Spleen (tissue), 11 donors: ENCODE data around the gene LRMDA. TPM values are rescaled to one million over a fixed set of nuclear protein-coding genes. Genes with fewer than 3 reads are reported as not detected.

Experiments used
- DNase-seq: peaks from one replicate; pipeline ENCODE4 v3.0.0-alpha.2; 2020
- H3K27ac ChIP-seq, 8 donors: fragments of 200-600 bp; sonication (generic) in 7 of 8; 1 replicate in 4 of 8; 2 replicates in 4 of 8; pipeline versions ENCODE4 v1.5.0 to v1.8.0; 2016 to 2021; ENCODE audit warnings: inconsistent platforms in 4 of 8, mild to moderate bottlenecking in 4 of 8, moderate library complexity in 1 of 8
- H3K27me3 ChIP-seq, 7 donors: fragments of 200-600 bp; sonication (generic) in 6 of 7; replicated peaks in 1 of 7; 1 replicate in 4 of 7; 2 replicates in 3 of 7; pipeline versions ENCODE4 v1.5.0 to v1.8.0; 2016 to 2021; ENCODE audit warnings: inconsistent platforms in 3 of 7, mild to moderate bottlenecking in 1 of 7
- H3K36me3 ChIP-seq, 6 donors: fragments of 200-600 bp; sonication (generic) in 5 of 6; 1 replicate in 4 of 6; 2 replicates in 2 of 6; pipeline versions ENCODE4 v1.5.0 to v1.8.0; 2016 to 2021; ENCODE audit warnings: inconsistent platforms in 2 of 6
- H3K4me1 ChIP-seq, 6 donors: fragments of 200-600 bp; sonication (generic) in 5 of 6; 1 replicate in 3 of 6; 2 replicates in 3 of 6; pipeline versions ENCODE4 v1.5.0 to v1.8.0; 2016 to 2021; ENCODE audit warnings: inconsistent platforms in 3 of 6
- H3K4me3 ChIP-seq, 8 donors: fragments of 200-600 bp; sonication (generic) in 7 of 8; 1 replicate in 4 of 8; 2 replicates in 4 of 8; pipeline versions ENCODE4 v1.5.0 to v1.8.0; 2016 to 2021; ENCODE audit warnings: inconsistent platforms in 4 of 8, mild to moderate bottlenecking in 4 of 8, moderate library complexity in 2 of 8
- H3K9me3 ChIP-seq, 8 donors: fragments of 200-600 bp; sonication (generic) in 7 of 8; 1 replicate in 4 of 8; 2 replicates in 4 of 8; pipeline versions ENCODE4 v1.5.0 to v1.8.0; 2016 to 2021; ENCODE audit warnings: inconsistent platforms in 4 of 8
- CTCF ChIP-seq, 11 experiments: fragments of 200-600 bp in 7 of 11; fragments of 450-650 bp in 4 of 11; sonication (generic) in 4 of 11; IDR thresholded peaks in 8 of 11; conservative IDR thresholded peaks in 3 of 11; 1 replicate in 7 of 11; 2 replicates in 4 of 11; pipeline versions ENCODE4 v1.4.0 to v1.8.0; 2016 to 2021; ENCODE audit warnings: antibody characterized with exemption in 11 of 11, inconsistent platforms in 4 of 11, mild to moderate bottlenecking in 1 of 11
- POLR2A ChIP-seq, 3 donors: fragments of 450-650 bp; IDR thresholded peaks; one replicate each; pipeline ENCODE4 v1.5.1; 2017; ENCODE audit warnings: antibody characterized with exemption in 3 of 3, mild to moderate bottlenecking in 1 of 3
- POLR2AphosphoS5 ChIP-seq, 3 donors: sonication (generic); formaldehyde crosslinking; IDR thresholded peaks; one replicate each; pipeline ENCODE4 v1.5.1; 2017; ENCODE audit warnings: antibody characterized with exemption in 3 of 3
- WGBS, 5 donors: extraction: QIAGEN DNeasy Blood & Tissue Kit in 3 of 5; methylation state at CpG; one replicate each; pipeline versions ENCODE4 v1.1.5 to v1.1.7; 2013 to 2018; 5-methylcytosine and 5-hydroxymethylcytosine counted together
- intact Hi-C: fragments of 100-400 bp; cut with DNase I; formaldehyde crosslinking; loops from one replicate; pipeline ENCODE4 v1.15.0; 2023; ENCODE audit warnings: low total_unique reads
- polyA plus RNA-seq, 3 donors: library from polyadenylated mRNA; stranded (reverse); fragments of 200-250 nt; gene quantifications; one replicate each; pipeline ENCODE4 v1.2.1, GENCODE V29; 2013
- total RNA-seq, 7 donors: library from RNA; depleted of rRNA in 3 of 7; stranded (reverse); fragments of >200 nt in 3 of 7; fragmentation: NEBNext Ultra II Directional in 4 of 7; extraction: Animal tissue kit (Norgen Biotek cat#: 25700) in 4 of 7; gene quantifications; one replicate each; pipeline versions ENCODE4 v1.1.0 to v1.2.1, GENCODE V29; 2016 to 2021
- donor health status: healthy with polysubstance abuse.
- donor health status: DM: no; HTN: no; CAD: no; lungs with moderate emphysema.
- donor health status: DM: no; HTN: no; CAD: no.
- donor health status: Bipolar disorder and iron deficiency.
- donor health status: healthy.
- donor health status: DM: no; HTN: no; CAD: no.
- donor health status: DM: yes; HTN: yes; CAD: no.

The LRMDA gene
- total and polyA plus RNA-seq, 10 donors: 7.3 to 46.6 (median 28.2) TPM

GRCh38 chr10:75392271-75392670, 39.2 kb upstream of the LRMDA start:
- H3K27ac ChIP-seq: no peak overlapping the region
- TF ChIP-seq POLR2AphosphoS5 (IDR thresholded peaks at IDR 0.05): no peak
- DNase-seq: no peak
- peaks cover 0 to 60% (median 23%) of the 10 kb centered on the region in 7 donors for H3K27me3 ChIP-seq
- WGBS, 5 donors: 71 to 87% (median 80%) methylated on average over 2 of the region's 2 CpGs
- no peaks in the 10 kb centered on the region for H3K9me3 ChIP-seq
- no peak overlapping the region for H3K4me3 ChIP-seq
- H3K36me3 ChIP-seq: no peaks in the 10 kb centered on the region
- peaks cover 0 to 30% (median 25%) of the 10 kb centered on the region in 6 donors for H3K4me1 ChIP-seq
- intact Hi-C loops: no loop called here

GRCh38 chr10:75392744-75393143, 38.7 kb upstream of the LRMDA start:
- intact Hi-C loops: no loop called here
- Histone ChIP-seq H3K4me3 (no peak overlapping the region), H3K27me3 (peaks cover 0 to 61% (median 25%) of the 10 kb centered on the region in 7 donors), H3K36me3 (no peaks in the 10 kb centered on the region), H3K4me1 (peaks cover 0 to 34% (median 27%) of the 10 kb centered on the region in 6 donors), H3K27ac (no peak overlapping the region), H3K9me3 (no peaks in the 10 kb centered on the region)
- TF ChIP-seq POLR2AphosphoS5 (IDR thresholded peaks at IDR 0.05) (no peak), POLR2A (IDR thresholded peaks at IDR 0.05) (no peak), CTCF (IDR thresholded peaks at IDR 0.05 in 8 of 11, conservative IDR thresholded peaks at IDR 0.05 in 3 of 11) (no peak)
- no peak for DNase-seq

- TF ChIP-seq CTCF (IDR thresholded peaks at IDR 0.05 in 8 of 11, conservative IDR thresholded peaks at IDR 0.05 in 3 of 11) (no peak), POLR2A (IDR thresholded peaks at IDR 0.05) (no peak), POLR2AphosphoS5 (IDR thresholded peaks at IDR 0.05) (no peak)
- peaks cover 0 to 72% (median 31%) of the 10 kb centered on the region in 7 donors for H3K27me3 ChIP-seq
- H3K36me3 ChIP-seq: peaks cover 0 to 11% (median 0%) of the 10 kb centered on the region in 6 donors
- no peak overlapping the region for H3K27ac ChIP-seq
- DNase-seq: no peak
- no peak overlapping the region for H3K4me3 ChIP-seq
- no peaks in the 10 kb centered on the region for H3K9me3 ChIP-seq
- H3K4me1 ChIP-seq: peaks cover 0 to 47% (median 30%) of the 10 kb centered on the region in 6 donors
- intact Hi-C loops: no loop called here
- WGBS, 5 donors: 91 to 94% (median 91%) methylated on average over 7 of the region's 7 CpGs
These were observed 37.2 kb upstream of the LRMDA start for GRCh38 chr10:75394221-75394620.

- peak overlapping the region; percentile 21 to 90 (median 58) for H3K4me3 ChIP-seq
- WGBS, 5 donors: 13 to 26% (median 17%) methylated on average over 47 to 64 of the region's 64 CpGs
- peaks cover 0 to 13% (median 0%) of the 10 kb centered on the region in 6 donors for H3K36me3 ChIP-seq
- peak; percentile 84 for DNase-seq
- no peaks in the 10 kb centered on the region for H3K9me3 ChIP-seq
- peak overlapping the region; percentile 77 to 95 (median 89) for H3K27ac ChIP-seq
- TF ChIP-seq POLR2A (IDR thresholded peaks at IDR 0.05) (no peak), CTCF (IDR thresholded peaks at IDR 0.05 in 8 of 11, conservative IDR thresholded peaks at IDR 0.05 in 3 of 11) (peak; percentile 33 to 93 (median 83)), POLR2AphosphoS5 (IDR thresholded peaks at IDR 0.05) (peak in 2 of 3 donors; percentile 55 to 59)
- peaks cover 0 to 58% (median 40%) of the 10 kb centered on the region in 6 donors for H3K4me1 ChIP-seq
- H3K27me3 ChIP-seq: peaks cover 0 to 83% (median 41%) of the 10 kb centered on the region in 7 donors
- intact Hi-C loops: loop anchor here (5.0 kb wide), 1 partner anchor 103 kb away; no protein-coding TSS in a partner anchor
These were observed 36.1 kb upstream of the LRMDA start for GRCh38 chr10:75395066-75395931.
